GM21717 (cell line): Measurements from ENCODE around the gene PADI4.

Experiments
- ATAC-seq: cut with Tn5 transposase; IDR thresholded peaks from one replicate; pipeline ENCODE4 v1.9.1; 2021; ENCODE audit warnings: mild to moderate bottlenecking, moderate library complexity; ENCODE audit not compliant: unreplicated experiment

PADI4 gene, protein sequence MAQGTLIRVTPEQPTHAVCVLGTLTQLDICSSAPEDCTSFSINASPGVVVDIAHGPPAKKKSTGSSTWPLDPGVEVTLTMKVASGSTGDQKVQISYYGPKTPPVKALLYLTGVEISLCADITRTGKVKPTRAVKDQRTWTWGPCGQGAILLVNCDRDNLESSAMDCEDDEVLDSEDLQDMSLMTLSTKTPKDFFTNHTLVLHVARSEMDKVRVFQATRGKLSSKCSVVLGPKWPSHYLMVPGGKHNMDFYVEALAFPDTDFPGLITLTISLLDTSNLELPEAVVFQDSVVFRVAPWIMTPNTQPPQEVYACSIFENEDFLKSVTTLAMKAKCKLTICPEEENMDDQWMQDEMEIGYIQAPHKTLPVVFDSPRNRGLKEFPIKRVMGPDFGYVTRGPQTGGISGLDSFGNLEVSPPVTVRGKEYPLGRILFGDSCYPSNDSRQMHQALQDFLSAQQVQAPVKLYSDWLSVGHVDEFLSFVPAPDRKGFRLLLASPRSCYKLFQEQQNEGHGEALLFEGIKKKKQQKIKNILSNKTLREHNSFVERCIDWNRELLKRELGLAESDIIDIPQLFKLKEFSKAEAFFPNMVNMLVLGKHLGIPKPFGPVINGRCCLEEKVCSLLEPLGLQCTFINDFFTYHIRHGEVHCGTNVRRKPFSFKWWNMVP

GRCh38 chr1:17307946-17308345 lies at the start of gene PADI4:
Gene PADI4 (plus strand): TSS chr1:17308197. CDS start chr1:17308223, 26 bp downstream.
- ATAC-seq, result no peak

DNA sequence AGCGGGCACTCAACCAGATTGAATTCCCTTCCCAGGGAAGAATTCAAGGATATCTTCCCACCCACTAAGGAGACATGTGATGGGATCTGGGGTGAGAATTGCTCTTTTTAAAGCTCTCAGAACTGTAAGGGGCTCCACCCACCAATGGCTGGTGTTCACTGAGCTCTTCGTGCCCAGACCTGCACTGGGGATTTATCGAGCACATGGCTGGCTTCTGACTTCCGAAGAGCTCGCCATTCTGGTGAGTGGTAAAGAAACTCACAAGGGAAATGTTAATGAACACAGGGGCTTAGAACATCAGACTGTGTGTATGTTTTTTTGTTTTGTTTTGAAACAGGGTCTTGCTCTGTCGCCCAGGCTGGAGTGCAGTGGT lies 49.3 kb upstream of the PADI4 start:
- no peak for ATAC-seq

DNA sequence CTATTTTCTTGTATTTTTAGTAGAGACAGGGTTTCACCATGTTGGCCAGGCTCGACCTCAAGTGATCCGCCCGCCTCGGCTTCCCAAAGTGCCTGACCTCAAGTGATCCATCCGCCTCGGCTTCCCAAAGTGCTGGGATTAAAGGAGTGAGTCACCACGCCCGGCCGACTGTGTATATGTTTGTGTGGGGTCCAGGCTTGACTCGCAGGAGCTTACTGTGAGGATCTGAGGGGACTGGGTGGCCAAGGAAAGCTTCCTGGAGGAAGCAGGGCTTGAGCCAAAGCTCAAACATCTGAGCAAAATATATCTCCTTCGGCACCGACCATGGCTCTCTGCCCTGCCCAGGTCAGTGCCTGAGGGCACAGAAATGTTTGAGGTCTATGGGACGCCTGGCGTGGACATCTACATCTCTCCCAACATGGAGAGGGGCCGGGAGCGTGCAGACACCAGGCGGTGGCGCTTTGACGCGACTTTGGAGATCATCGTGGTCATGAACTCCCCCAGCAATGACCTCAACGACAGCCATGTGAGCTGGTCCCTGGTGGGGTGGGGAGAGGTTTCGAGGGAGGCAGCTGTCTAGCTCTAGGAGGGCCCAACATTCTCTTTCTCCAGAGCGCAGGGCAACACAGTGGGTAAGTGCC lies 48.6 kb upstream of the PADI4 start:
- no peak for ATAC-seq

DNA sequence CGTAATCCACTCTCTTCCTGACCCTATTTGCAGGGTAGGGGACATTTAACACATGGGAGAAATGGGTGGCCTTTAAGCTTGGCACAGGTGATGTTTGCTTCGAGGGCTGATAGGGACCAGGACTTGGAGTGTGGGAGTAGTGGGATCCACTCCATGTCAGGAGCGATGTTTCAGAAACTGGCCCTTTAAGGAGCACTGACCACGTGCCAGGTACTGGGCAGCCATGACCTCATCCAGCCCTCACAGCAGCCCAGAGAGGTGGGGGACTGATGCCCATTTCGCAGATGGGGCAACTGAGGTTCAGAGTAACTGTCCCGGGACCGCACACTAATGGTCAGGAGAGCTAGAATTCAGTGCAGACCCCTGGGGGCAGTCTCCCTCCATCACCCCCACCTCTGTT lies 47.7 kb upstream of the PADI4 start:
- no peak for ATAC-seq

- no peak for ATAC-seq
Observed at GRCh38 chr1:17260738-17261137, 47.3 kb upstream of the PADI4 start.

DNA sequence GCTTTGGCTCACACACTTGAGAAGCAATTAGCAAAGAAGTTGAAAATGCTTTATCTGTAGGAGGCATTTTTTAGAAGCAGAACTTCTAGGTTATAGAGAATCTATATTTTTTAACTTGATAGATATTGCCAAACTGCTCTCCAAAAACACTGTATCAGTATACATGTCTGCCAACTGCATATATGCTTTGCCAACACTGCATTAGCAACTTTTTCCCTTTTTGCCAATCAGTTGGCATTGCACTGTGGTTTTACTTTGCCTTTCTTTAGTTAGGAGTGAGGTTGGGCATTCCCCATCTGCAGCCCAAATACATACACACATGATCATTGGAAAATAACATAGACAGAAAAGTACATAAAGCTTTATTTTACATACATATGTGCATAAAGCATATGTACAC lies 44.1 kb upstream of the PADI4 start:
- no peak for ATAC-seq

DNA sequence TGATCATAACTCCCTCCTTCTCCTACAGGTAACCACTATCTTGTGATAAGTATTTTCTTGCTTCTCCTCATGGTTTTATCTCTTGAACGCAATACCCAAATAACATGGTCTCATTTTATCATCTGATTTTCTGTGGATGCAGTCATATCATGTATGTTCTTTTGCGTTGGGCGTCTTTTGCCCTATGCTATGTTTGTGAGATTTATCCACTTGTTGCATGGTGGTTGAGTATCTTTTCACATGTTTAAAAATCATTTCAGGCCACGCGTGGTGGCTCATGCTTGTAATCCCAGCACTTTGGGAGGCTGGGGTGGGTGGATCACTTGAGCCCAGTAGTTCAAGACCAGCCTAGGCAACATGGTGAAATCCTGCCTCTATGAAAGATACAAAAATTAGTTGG lies 43.5 kb upstream of the PADI4 start:
- ATAC-seq, result no peak

GRCh38 chr1:17265162-17265561 lies 42.8 kb upstream of the PADI4 start:
- ATAC-seq, result no peak

- no peak for ATAC-seq
Observed at GRCh38 chr1:17265950-17266349, 42.0 kb upstream of the PADI4 start.

GRCh38 chr1:17270891-17271765 lies 36.9 kb upstream of the PADI4 start:
- ATAC-seq, result no peak

- ATAC-seq, result no peak
Observed at GRCh38 chr1:17272066-17272465, 35.9 kb upstream of the PADI4 start.

- ATAC-seq, result no peak
Observed at GRCh38 chr1:17272646-17273045, 35.4 kb upstream of the PADI4 start.

- no peak for ATAC-seq
Observed at GRCh38 chr1:17273096-17273495, 34.9 kb upstream of the PADI4 start.

DNA sequence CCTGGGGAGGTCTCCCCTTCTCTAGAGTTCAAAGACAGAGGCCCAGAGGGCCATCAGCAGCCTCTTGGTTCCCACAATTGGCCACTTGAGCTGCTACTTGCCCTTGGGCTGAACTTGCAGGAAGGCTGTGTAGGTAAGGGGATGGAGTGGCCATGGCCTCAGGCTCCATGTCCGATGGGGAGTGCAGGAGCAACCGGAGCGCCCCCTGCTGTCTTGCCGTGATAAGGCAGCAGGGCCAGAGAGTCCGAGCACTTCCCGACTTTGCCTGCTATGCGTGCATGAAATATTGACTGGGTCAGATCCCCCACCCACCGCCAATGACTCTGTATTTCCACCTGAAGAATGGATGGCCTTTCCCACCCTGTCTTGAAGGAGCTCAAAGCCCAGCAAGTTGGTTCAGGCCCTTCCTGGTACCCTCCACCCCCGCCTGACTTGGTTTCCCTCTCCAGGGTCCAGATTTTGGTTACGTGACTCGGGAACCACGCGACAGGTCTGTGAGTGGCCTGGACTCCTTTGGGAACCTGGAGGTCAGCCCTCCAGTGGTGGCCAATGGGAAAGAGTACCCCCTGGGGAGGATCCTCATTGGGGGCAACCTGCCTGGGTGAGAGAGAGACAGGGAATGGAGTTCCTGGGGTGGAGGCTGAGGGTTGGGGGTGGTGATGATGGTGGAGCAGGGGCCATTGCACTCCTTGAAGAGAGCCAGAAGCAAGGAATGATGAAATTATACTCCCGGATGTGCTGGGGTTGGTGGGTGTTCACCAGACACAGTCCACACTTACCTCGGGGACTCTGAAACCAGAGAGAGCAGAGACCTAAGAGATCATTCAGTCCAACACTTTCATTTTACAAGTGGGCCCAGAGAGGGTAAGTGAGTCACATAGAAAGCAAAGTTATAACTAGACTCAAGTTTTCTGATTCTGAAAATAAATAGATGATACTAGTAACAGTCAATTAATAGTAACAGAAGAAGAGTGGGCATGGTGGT lies 33.5 kb upstream of the PADI4 start:
- ATAC-seq, result peak; percentile 75

DNA sequence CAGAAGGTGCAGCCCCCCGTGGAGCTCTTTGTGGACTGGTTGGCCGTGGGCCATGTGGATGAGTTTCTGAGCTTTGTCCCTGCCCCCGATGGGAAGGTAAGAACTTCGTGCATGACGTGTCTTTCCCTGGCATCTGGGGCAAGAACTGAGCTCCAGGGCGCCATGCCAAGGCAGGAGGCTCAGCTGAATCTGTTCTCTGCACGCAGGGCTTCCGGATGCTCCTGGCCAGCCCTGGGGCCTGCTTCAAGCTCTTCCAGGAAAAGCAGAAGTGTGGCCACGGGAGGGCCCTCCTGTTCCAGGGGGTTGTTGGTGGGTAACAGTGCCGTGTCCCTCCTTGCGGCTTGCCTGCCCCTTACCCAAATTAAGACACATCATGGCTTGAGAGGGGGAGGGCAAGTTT lies 31.4 kb upstream of the PADI4 start:
- no peak for ATAC-seq

DNA sequence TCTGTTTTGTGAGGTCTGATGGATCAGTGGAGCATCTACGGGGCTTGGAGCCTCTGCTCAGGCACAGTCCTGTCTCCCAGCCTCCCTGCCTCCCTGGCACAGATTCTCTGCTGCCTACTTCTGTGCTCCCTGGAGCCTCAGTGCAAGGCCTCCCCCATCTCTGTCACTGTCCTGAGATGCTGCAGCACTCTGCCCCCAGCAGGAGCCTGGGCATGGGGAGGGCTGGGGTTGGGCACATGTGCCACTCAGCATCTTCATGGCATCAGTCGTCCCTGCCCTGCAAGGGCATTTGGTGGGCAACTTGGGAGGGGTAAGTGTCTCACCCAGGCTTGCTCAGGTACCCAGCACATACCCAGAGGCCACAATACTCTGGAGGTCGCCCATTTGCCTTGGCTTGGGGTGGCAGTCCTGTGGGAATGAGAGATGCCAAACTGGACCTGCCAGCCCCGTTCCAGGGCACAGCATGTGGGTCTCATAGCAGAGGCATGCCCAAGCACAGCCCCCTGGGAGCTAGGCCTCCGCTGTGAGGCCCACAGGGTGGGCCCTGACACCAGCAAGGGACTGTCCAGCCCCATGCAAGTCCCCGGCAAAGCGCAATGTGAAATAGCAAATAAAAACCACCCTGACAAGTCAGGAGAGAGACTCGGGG lies 30.4 kb upstream of the PADI4 start:
- no peak for ATAC-seq

DNA sequence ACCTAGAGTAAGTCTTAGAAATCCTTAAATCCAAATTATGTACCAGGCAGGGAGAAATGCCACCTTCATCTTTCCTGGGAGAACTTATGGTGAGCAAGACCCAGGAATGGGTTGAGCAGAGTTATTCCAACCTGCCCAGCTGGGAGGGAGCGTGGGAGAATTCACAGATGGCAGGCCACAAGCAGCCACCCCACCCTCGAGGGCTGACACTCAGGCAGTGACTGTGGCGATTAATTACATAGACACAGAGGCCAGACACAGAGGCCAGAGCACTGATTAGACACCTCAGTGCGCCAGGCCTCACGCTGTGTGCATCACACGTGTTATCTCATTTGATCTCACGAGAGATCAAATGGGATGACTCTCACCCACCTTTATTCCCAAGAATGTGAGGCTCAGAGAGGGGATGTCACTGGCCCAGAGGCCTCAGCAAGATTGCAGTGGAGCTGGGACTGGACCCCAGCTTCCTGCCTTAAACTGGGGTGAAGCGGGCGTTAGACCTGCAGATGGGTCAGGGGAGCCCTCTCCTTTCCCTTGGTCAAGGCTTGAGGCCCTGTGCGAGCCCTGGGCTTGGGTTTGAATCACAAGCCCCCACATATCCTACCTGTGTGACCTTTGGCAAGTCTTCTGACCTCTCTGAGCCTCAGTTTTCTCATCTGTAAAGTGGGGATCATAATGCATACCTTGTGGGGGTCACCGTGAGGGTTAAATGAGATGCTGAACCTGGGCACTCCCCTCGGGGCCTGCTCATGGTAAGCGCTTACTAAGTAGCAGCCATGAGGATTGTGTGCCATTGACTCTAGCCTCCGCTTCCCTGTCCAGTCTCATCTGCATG lies 28.8 kb upstream of the PADI4 start:
- no peak for ATAC-seq

GRCh38 chr1:17280436-17280835 lies 27.6 kb upstream of the PADI4 start:
- no peak for ATAC-seq

- no peak for ATAC-seq
Observed at GRCh38 chr1:17280894-17281293, 27.1 kb upstream of the PADI4 start.
